Stimulated activated CD4-positive, alpha-beta T cell treated with anti-CD3 and anti-CD28 coated beads, TNF-alpha, amount 100 ng/mL, for 4 hours (primary cell): ENCODE data around the gene INPP5A.

Experiments
- DNase-seq, 3 experiments: peaks; one replicate each; pipeline ENCODE4 v3.0.0-alpha.2; 2020; ENCODE audit warnings: low read depth in 3 of 3

Gene INPP5A

GRCh38 chr10:132798876-132799275 lies 261.3 kb downstream of the INPP5A start:
- DNase-seq, result no peak

- no peak for DNase-seq
Measured at GRCh38 chr10:132799865-132800264, 262.3 kb downstream of the INPP5A start.

GRCh38 chr10:132802048-132802447 lies 264.5 kb downstream of the INPP5A start:
- DNase-seq, result no peak

- no peak for DNase-seq
Measured at GRCh38 chr10:132802694-132803320, 265.2 kb downstream of the INPP5A start.

GRCh38 chr10:132803416-132804210 lies 266.0 kb downstream of the INPP5A start:
- no peak for DNase-seq

GRCh38 chr10:132804287-132804686 lies 266.7 kb downstream of the INPP5A start:
- DNase-seq, result no peak

GRCh38 chr10:132804785-132805426 lies 267.3 kb downstream of the INPP5A start:
- DNase-seq, result no peak

- no peak for DNase-seq
Measured at GRCh38 chr10:132805599-132805998, 268.0 kb downstream of the INPP5A start.

- DNase-seq, result no peak
Measured at GRCh38 chr10:132806110-132806509, 268.5 kb downstream of the INPP5A start.

GRCh38 chr10:132806561-132807003 lies 269.0 kb downstream of the INPP5A start:
- DNase-seq, result no peak

- DNase-seq, result no peak
Measured at GRCh38 chr10:132807621-132808049, 270.0 kb downstream of the INPP5A start.

- DNase-seq, result no peak
Measured at GRCh38 chr10:132808383-132809231, 271.0 kb downstream of the INPP5A start.

GRCh38 chr10:132809232-132810140 lies 271.9 kb downstream of the INPP5A start:
- no peak for DNase-seq

- DNase-seq, result no peak
Measured at GRCh38 chr10:132810141-132810806, 272.7 kb downstream of the INPP5A start.

GRCh38 chr10:132810807-132811700 lies 273.5 kb downstream of the INPP5A start:
- no peak for DNase-seq

GRCh38 chr10:132811891-132812481 lies 274.4 kb downstream of the INPP5A start:
- no peak for DNase-seq

- DNase-seq, result no peak
Measured at GRCh38 chr10:132812520-132812919, 274.9 kb downstream of the INPP5A start.

- DNase-seq, result no peak
Measured at GRCh38 chr10:132813001-132813401, 275.4 kb downstream of the INPP5A start.
